SK-N-SH treated with all-trans-retinoic acid at 6 μM for 48 hours (cell line): ENCODE results near the gene ZCCHC9.

Experiments used
- CREB5 ChIP-seq: fragments of 250-450 bp; sonication (Bioruptor Pico); IDR thresholded peaks from 2 replicates; pipeline ENCODE4 v1.5.1; 2020; ENCODE audit warnings: low read depth, mild to moderate bottlenecking, moderate library complexity

The ZCCHC9 gene

GRCh38 chr5:81361600-81361999 lies 60.2 kb downstream of the ZCCHC9 start (continued):
- TF ChIP-seq CREB5 (CRISPR knock-in tag), result no peak
